GM18502 (cell line): Measurements from ENCODE around the gene FHIT.

Experiments
- ATAC-seq: cut with Tn5 transposase; IDR thresholded peaks from one replicate; pipeline ENCODE4 v1.9.1; 2021; ENCODE audit warnings: mild to moderate bottlenecking; ENCODE audit not compliant: unreplicated experiment, poor library complexity

Gene FHIT

GRCh38 chr3:60178931-60179653 lies 1072.2 kb downstream of the FHIT start:
- ATAC-seq = no peak

DNA sequence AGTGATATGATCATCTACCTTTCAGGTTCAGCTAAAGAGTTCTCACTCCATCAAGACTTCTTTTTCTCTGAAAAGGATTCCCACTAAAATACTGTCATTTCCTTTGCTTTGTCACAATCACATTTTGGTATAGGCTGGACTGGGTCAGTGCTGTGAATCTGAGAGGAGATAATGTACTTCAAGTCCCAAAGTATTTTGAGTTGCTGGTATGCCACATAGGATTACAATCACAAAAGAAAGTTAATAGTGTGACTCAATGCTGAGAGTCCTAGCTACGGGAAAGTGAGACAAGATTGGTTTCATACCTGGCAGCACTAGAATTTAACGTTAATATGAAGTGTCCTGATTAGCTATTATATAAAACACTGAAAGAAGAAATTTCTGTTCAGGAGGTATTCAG lies 1073.5 kb downstream of the FHIT start:
- ATAC-seq = no peak

- ATAC-seq = no peak
Measured at GRCh38 chr3:60176614-60177013, 1074.6 kb downstream of the FHIT start.

DNA sequence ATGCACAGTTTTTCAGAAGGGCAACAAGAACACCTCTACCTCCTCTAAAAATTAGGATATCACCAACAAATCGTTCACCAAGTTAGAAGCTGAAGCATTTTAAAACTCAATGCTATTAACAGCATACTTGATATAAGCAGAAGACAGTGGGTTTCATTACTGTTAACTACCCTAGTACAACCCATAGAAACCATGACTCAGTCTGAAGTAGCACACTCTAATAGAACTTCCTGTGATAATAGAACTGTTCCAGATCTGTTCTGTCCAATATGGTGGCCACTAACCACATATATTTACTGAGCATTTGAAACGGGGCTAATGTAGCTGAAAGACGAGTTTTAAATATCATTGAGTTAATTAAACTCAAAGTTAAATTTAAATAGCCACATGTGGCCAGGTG lies 1075.6 kb downstream of the FHIT start:
- no peak for ATAC-seq

GRCh38 chr3:60169755-60170154 lies 1081.5 kb downstream of the FHIT start:
- ATAC-seq = no peak

DNA sequence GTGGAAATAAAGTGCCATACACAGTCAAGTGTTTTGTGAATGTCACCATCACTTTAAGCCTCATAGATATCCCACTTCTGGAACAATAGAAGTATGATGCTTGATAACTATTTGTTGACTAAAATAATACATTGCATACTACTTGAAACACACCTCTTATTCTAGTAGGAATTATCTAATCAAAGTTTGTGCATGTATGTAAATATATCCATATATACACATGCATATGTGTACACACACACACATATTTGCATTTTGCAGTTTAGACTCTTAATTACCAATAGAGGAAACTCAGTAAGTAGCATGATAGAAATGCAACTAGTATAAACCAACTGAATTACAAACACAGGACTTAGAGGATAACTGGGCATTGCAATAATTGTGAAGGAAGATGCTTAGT lies 1084.1 kb downstream of the FHIT start:
- no peak for ATAC-seq

DNA sequence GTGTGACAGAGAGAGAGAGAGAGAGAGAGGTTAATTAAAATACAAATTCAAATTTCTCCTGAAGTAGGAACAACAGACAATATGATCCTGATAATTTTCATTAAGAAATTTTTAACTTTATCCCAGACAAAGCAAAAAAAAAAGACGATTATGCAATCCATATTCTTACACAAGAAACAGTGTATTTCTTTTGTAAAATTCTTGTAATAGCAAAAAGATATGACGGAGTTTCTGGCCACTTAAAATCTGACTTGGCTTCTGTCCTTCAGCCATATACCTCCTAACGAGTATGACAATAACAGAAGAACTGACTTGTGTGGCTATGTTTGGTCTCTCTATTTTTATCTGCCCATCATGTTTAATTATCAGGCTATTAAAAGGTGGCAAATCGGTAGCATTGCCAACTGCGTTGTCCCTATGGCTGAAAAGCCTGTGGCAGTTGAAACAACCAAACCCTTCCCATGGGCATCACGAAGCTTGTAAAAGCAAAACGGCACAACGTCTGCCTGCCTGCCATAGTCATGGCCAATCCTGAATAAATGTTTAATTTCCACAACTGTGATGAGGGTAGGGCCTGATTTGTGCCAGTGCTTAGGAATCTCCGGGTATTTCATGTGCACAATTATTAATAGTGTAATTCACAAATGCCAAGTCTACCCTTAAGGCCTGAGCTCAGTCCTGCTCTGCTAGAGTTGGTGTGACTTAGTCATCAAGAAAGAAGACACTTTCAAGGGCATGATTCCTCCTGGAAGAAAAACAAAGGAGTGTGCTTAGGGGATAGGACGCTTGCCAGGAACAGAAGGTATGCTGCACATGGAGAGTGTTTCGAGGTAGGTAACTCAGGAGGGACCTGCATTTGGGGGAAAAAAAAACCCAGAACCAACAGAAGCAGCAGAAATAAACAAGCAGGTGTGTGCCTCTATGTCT lies 1090.2 kb downstream of the FHIT start:
- no peak for ATAC-seq

DNA sequence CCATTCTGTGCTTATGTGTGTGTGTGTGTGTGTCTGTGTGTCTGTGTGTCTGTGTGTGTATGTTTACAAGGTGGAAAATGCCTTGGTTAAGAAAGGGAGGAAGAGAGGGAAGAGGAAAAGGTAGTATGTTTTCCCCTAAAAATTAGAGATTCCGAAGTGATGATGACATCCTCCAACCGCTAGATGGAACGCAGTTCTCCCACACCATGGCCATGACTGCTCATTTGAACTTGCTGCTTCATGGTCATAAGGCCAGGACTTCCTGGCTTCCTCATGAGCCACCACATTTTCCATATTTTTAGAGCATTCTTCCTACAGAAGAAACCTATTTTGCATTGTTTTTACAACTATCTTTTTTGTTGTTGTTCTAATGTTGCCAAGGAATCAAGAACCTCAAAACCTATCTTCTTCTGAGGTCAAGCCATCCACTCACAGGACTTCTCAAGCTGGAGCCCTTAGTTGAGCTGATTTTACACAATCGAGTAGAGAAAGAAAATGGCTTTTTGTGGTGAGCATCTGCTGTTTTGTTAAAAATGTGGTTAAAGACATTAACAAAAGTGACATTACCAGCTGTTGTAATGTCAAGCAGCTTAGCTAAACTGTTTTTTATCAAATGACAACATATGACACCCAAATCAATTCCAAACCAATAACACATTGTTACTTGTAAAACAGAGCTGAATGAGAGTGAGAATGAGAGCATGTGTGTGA lies 1091.0 kb downstream of the FHIT start:
- no peak for ATAC-seq

- no peak for ATAC-seq
Measured at GRCh38 chr3:60158035-60158434, 1093.2 kb downstream of the FHIT start.

DNA sequence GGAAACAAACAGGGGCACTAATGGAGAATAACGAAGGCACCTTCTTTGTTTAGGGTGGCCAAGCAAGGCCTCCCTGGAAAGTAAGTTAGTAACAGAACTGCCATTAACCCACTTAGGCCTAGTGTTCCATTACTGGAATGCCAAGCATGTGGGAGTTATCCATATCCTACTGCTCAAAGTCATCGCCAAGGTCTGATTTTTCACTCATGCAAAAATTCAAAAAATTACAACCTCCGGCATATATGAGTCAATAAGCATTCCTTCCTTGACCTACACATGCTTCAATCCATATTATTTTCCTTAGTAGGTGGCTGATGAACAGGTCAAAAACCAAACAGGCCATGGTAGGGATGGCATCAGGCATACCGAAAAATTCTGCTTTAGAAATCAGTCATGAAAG lies 1097.2 kb downstream of the FHIT start:
- no peak for ATAC-seq

GRCh38 chr3:60153221-60153999 lies 1097.8 kb downstream of the FHIT start:
- ATAC-seq = no peak

DNA sequence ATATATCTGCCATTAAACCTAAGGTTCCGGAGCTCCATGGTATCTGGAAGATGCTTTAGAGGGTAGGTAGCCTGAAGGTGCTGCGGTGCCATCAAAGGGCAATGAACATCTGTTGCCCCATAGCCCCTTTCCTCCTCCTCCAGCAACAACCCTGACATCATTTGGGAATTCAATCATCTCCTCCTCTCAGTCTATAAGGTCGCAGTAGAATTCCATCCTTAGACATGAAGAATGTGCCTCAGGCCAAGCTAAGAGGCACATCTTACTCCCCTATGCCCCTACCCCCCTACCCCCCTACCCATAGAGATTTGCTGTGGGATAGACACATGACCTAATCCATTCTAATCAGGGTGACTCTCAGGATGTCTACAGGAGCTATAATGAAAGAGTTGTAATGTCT lies 1101.8 kb downstream of the FHIT start:
- ATAC-seq = no peak

- ATAC-seq = no peak
Measured at GRCh38 chr3:60147249-60147950, 1103.9 kb downstream of the FHIT start.

DNA sequence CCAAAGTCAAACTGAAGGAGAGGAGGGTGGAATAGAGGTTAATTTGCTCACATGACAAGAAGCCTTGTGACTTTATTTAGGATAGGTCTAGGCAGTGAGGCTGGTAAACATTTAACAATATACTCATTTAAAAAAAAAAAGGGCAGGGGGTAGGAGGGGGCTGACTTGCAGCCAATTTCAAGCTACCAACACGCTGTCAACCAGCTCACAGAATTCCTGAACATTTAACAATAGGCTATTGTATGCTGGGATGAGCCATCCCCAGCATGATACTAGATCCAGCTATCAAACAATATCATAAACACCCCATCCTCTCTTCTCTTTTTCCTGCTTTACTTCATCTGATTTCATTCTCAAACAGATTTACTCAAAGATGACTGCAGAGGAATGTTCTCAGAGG lies 1105.1 kb downstream of the FHIT start:
- ATAC-seq = no peak

GRCh38 chr3:60144071-60144470 lies 1107.2 kb downstream of the FHIT start:
- ATAC-seq = no peak

DNA sequence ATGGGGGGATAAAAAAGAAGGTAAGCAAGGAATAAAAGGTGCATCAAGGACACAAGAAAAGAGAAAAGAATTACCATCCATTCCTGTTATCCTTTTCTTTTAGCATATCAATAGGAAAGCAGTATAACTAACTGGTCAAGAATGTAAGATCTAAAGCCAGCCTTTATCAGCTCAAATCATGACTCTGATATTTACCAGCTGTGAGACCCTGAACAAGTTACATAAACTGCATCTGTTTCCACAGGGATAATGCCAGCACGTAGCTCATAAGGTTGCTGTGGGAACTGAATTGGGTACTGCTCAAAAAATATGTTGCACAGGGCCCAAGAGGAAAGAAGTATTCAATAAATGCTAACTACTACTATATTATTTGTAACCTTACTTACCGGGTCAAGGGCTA lies 1109.2 kb downstream of the FHIT start:
- no peak for ATAC-seq

DNA sequence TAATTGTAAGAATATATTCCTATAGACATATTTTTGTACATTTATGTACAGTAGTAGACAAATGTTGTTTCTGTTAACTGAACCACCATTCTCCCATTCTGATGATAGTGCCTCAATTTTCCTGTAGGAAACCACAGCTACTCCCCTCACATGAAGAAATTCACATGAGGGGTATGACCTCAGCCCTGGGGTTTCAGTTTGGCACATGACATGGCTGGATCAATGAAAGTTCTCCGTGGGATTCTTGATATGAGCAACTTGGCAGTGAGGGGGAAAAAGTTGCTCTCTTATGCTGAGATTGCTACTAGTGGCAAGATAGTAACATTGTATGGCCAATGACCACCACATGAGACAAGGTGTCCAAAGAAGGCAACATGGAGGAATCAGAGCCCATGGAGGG lies 1111.1 kb downstream of the FHIT start:
- no peak for ATAC-seq

GRCh38 chr3:60136601-60137000 lies 1114.7 kb downstream of the FHIT start:
- ATAC-seq = no peak

DNA sequence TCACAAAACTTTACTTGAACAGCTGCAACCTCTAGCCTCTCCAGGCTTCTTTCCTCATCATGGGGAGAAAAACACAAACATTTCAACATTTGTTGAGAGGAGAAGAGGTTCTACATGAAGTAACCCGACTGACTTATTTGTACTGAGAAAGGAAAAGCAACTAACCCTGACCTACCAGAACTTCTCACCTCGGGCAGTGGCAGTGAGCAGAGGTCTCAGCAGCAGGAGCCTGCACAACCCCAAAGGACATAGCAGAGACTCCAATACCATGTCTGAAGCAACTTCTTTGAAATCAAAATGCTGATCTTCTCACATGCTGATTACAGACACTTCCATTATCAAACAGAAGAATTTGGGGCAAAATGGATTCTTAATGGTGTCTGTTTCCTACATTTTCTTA lies 1115.8 kb downstream of the FHIT start:
- ATAC-seq = no peak
